Trophoblast cell (in vitro differentiated cells and primary cell): ENCODE results near the gene AJM1.

ENCODE experiments used
- DNase-seq, 2 donors: peaks; one replicate each; pipeline ENCODE4 v3.0.0-alpha.2; 2016
- H2AFZ ChIP-seq: 2 replicates; pipeline ENCODE4 v1.6.1; 2013; ENCODE audit warnings: low read length, moderate library complexity, mild to moderate bottlenecking; ENCODE audit not compliant: insufficient read depth, poor library complexity
- H2AK5ac ChIP-seq: 2 replicates; pipeline ENCODE4 v1.6.1; 2013; ENCODE audit warnings: mild to moderate bottlenecking, low read length
- H2BK120ac ChIP-seq: 2 replicates; pipeline ENCODE4 v1.6.1; 2013; ENCODE audit warnings: low read length, mild to moderate bottlenecking, moderate library complexity; ENCODE audit not compliant: insufficient read depth, poor library complexity
- H2BK12ac ChIP-seq: 2 replicates; pipeline ENCODE4 v1.6.1; 2013; ENCODE audit warnings: mild to moderate bottlenecking, low read length, moderate library complexity
- H2BK5ac ChIP-seq: 2 replicates; pipeline ENCODE4 v1.6.1; 2013; ENCODE audit warnings: low read length, low read depth, moderate library complexity, mild to moderate bottlenecking; ENCODE audit not compliant: poor library complexity
- H3K14ac ChIP-seq: 2 replicates; pipeline ENCODE4 v1.6.1; 2013; ENCODE audit warnings: mild to moderate bottlenecking, low read length
- H3K18ac ChIP-seq: 2 replicates; pipeline ENCODE4 v1.6.1; 2013; ENCODE audit warnings: mild to moderate bottlenecking, low read length
- H3K23ac ChIP-seq: 2 replicates; pipeline ENCODE4 v1.6.1; 2013; ENCODE audit warnings: low read length
- H3K27ac ChIP-seq: 2 replicates; pipeline ENCODE4 v1.5.1; 2013; ENCODE audit warnings: low read depth, mild to moderate bottlenecking, inconsistent platforms, low read length, moderate library complexity
- H3K27me3 ChIP-seq: 2 replicates; pipeline ENCODE4 v1.6.1; 2013; ENCODE audit warnings: inconsistent platforms, mild to moderate bottlenecking, low read length, moderate library complexity; ENCODE audit not compliant: insufficient read depth
- H3K36me3 ChIP-seq, 2 experiments: 1 replicate in 1 of 2; 2 replicates in 1 of 2; pipeline ENCODE4 v1.6.1; 2013; ENCODE audit warnings: low read length in 2 of 2, mild to moderate bottlenecking in 2 of 2, moderate library complexity in 1 of 2; ENCODE audit not compliant: insufficient read depth in 2 of 2, control insufficient read depth in 1 of 2
- H3K4ac ChIP-seq: 2 replicates; pipeline ENCODE4 v1.6.1; 2013; ENCODE audit warnings: low read depth, mild to moderate bottlenecking, low read length, moderate library complexity
- H3K4me1 ChIP-seq, 2 experiments: 1 replicate in 1 of 2; 2 replicates in 1 of 2; pipeline ENCODE4 v1.6.1; 2013; ENCODE audit warnings: low read length in 2 of 2, mild to moderate bottlenecking in 2 of 2, moderate library complexity in 1 of 2; ENCODE audit not compliant: insufficient read depth in 2 of 2, control insufficient read depth in 1 of 2
- H3K4me2 ChIP-seq: 2 replicates; pipeline ENCODE4 v1.6.1; 2013; ENCODE audit warnings: inconsistent platforms, mild to moderate bottlenecking, low read length, moderate library complexity
- H3K4me3 ChIP-seq: 2 replicates; pipeline ENCODE4 v1.5.1; 2013; ENCODE audit warnings: mild to moderate bottlenecking, low read depth, low read length, inconsistent platforms
- H3K79me1 ChIP-seq: one replicate; pipeline ENCODE4 v1.6.1; 2013; ENCODE audit warnings: low read length
- H3K79me2 ChIP-seq: 2 replicates; pipeline ENCODE4 v1.6.1; 2013; ENCODE audit warnings: low read length, mild to moderate bottlenecking; ENCODE audit not compliant: control insufficient read depth, insufficient read depth, poor library complexity
- H3K9ac ChIP-seq: 2 replicates; pipeline ENCODE4 v1.6.1; 2013; ENCODE audit warnings: mild to moderate bottlenecking, low read length
- H3K9me3 ChIP-seq: 2 replicates; pipeline ENCODE4 v1.6.1; 2013; ENCODE audit warnings: low read depth, mild to moderate bottlenecking, control low read depth, inconsistent platforms, low read length; ENCODE audit not compliant: insufficient read depth
- H4K12ac ChIP-seq: 2 replicates; pipeline ENCODE4 v1.6.1; 2013; ENCODE audit warnings: low read depth, mild to moderate bottlenecking, low read length, moderate library complexity
- H4K8ac ChIP-seq: 2 replicates; pipeline ENCODE4 v1.6.1; 2013; ENCODE audit warnings: low read depth, mild to moderate bottlenecking, low read length, moderate library complexity
- H4K91ac ChIP-seq: one replicate; pipeline ENCODE4 v1.6.1; 2013; ENCODE audit warnings: low read depth, mild to moderate bottlenecking, low read length, moderate library complexity
- WGBS: extraction: QIAGEN DNeasy Blood & Tissue Kit; methylation state at CpG from one replicate; pipeline ENCODE4 v1.1.7; 2013; ENCODE audit warnings: missing lambda C conversion rate; ENCODE audit not compliant: insufficient read length, insufficient coverage; ENCODE audit errors: extremely low coverage; 5-methylcytosine and 5-hydroxymethylcytosine counted together

Gene AJM1

GRCh38 chr9:136807281-136808074, 34.8 kb upstream of the AJM1 start, which contains the start of gene RABL6:
RABL6 (plus strand) TSS chr9:136807948; CDS start chr9:136808197, 249 bp downstream.
- H2BK120ac ChIP-seq: peak within 1 kb of the TSS; percentile 80
- DNase-seq: peak; percentile 52 to 80
- peak within 1 kb of the TSS; percentile 87 for H3K4me2 ChIP-seq
- peak within 1 kb of the TSS; percentile 75 for H2AFZ ChIP-seq
- H3K9ac ChIP-seq: peak within 1 kb of the TSS; percentile 88
- peak within 1 kb of the TSS; percentile 84 for H3K4ac ChIP-seq
- H3K36me3 ChIP-seq: peaks cover 16 to 27% of the 10 kb centered on the region in 2 experiments
- H4K12ac ChIP-seq: peak within 1 kb of the TSS; percentile 83
- H3K9me3 ChIP-seq: no peaks in the 10 kb centered on the region
- no peaks in the 10 kb centered on the region for H3K27me3 ChIP-seq
- peak within 1 kb of the TSS; percentile 31 for H2AK5ac ChIP-seq
- peak within 1 kb of the TSS; percentile 88 for H4K91ac ChIP-seq
- H2BK5ac ChIP-seq: peak within 1 kb of the TSS; percentile 76
- peaks cover 17% of the 10 kb centered on the region for H3K79me1 ChIP-seq
- peak within 1 kb of the TSS; percentile 90 for H3K4me3 ChIP-seq
- H2BK12ac ChIP-seq: peak within 1 kb of the TSS; percentile 18
- H3K27ac ChIP-seq: peak within 1 kb of the TSS; percentile 75
- peak within 1 kb of the TSS; percentile 89 for H4K8ac ChIP-seq
- H3K23ac ChIP-seq: no peak within 1 kb of the TSS
- WGBS: no CpG with 5 or more reads among the region's 96 CpGs
- H3K4me1 ChIP-seq: peaks cover 9 to 17% of the 10 kb centered on the region in 2 experiments
- H3K14ac ChIP-seq: peak within 1 kb of the TSS; percentile 78
- H3K18ac ChIP-seq: peak within 1 kb of the TSS; percentile 82
- peaks cover 17% of the 10 kb centered on the region for H3K79me2 ChIP-seq

- H2BK120ac ChIP-seq: peak overlapping the region; percentile 80
Observed at GRCh38 chr9:136808075-136808805, 34.0 kb upstream of the AJM1 start.

GRCh38 chr9:136808806-136809158, 33.5 kb upstream of the AJM1 start:
- Histone ChIP-seq H4K91ac (peak overlapping the region; percentile 88), H2BK120ac (no peak overlapping the region), H3K23ac (no peak overlapping the region), H3K27me3 (no peaks in the 10 kb centered on the region), H3K4ac (peak overlapping the region; percentile 84), H4K12ac (no peak overlapping the region), H3K9ac (peak overlapping the region; percentile 88), H2AFZ (no peak overlapping the region), H2AK5ac (no peak overlapping the region), H3K36me3 (peaks cover 21 to 26% of the 10 kb centered on the region in 2 experiments), H2BK5ac (peak overlapping the region; percentile 17), H4K8ac (no peak overlapping the region), H3K79me2 (peaks cover 17% of the 10 kb centered on the region), H3K4me3 (peak overlapping the region; percentile 90), H3K18ac (no peak overlapping the region), H3K27ac (no peak overlapping the region), H3K4me2 (peak overlapping the region; percentile 87), H3K9me3 (no peaks in the 10 kb centered on the region), H3K14ac (no peak overlapping the region), H3K79me1 (peaks cover 17% of the 10 kb centered on the region), H3K4me1 (peaks cover 9 to 17% of the 10 kb centered on the region in 2 experiments), H2BK12ac (no peak overlapping the region)
- WGBS: no CpG with 5 or more reads among the region's 14 CpGs
- DNase-seq: peak in 1 of 2 donors; percentile 61

More at GRCh38 chr9:136808075-136808805, 34.0 kb upstream of the AJM1 start:
- H3K4me1 ChIP-seq: peaks cover 9 to 17% of the 10 kb centered on the region in 2 experiments
- H2BK5ac ChIP-seq: peak overlapping the region; percentile 76
- no peaks in the 10 kb centered on the region for H3K27me3 ChIP-seq
- peak overlapping the region; percentile 31 for H2AK5ac ChIP-seq
- H4K12ac ChIP-seq: peak overlapping the region; percentile 70
- H4K91ac ChIP-seq: peak overlapping the region; percentile 88
- H3K36me3 ChIP-seq: peaks cover 21 to 31% of the 10 kb centered on the region in 2 experiments
- peak overlapping the region; percentile 75 for H3K27ac ChIP-seq
- DNase-seq: peak in 1 of 2 donors; percentile 34
- H3K23ac ChIP-seq: no peak overlapping the region
- peak overlapping the region; percentile 78 for H3K14ac ChIP-seq
- no peaks in the 10 kb centered on the region for H3K9me3 ChIP-seq
- WGBS: no CpG with 5 or more reads among the region's 93 CpGs
- peak overlapping the region; percentile 88 for H3K9ac ChIP-seq
- H3K4ac ChIP-seq: peak overlapping the region; percentile 84
- peak overlapping the region; percentile 90 for H3K4me3 ChIP-seq
- peak overlapping the region; percentile 87 for H3K4me2 ChIP-seq
- peak overlapping the region; percentile 18 for H2BK12ac ChIP-seq
- peak overlapping the region; percentile 85 for H4K8ac ChIP-seq
- peaks cover 17% of the 10 kb centered on the region for H3K79me1 ChIP-seq
- H3K79me2 ChIP-seq: peaks cover 17% of the 10 kb centered on the region
- peak overlapping the region; percentile 75 for H2AFZ ChIP-seq
- H3K18ac ChIP-seq: peak overlapping the region; percentile 82

GRCh38 chr9:136814725-136815421, 27.4 kb upstream of the AJM1 start:
- H3K9me3 ChIP-seq: no peaks in the 10 kb centered on the region
- no peak overlapping the region for H3K4me2 ChIP-seq
- H2AK5ac ChIP-seq: no peak overlapping the region
- H3K79me1 ChIP-seq: no peaks in the 10 kb centered on the region
- H3K27me3 ChIP-seq: no peaks in the 10 kb centered on the region
- no peak overlapping the region for H4K8ac ChIP-seq
- H4K12ac ChIP-seq: no peak overlapping the region
- peaks cover 0 to 2% of the 10 kb centered on the region in 2 experiments for H3K4me1 ChIP-seq
- peaks cover 25 to 30% of the 10 kb centered on the region in 2 experiments for H3K36me3 ChIP-seq
- 100% methylated on average over 3 of the region's 13 CpGs for WGBS
- no peak overlapping the region for H2AFZ ChIP-seq
- H2BK12ac ChIP-seq: no peak overlapping the region
- H3K4me3 ChIP-seq: no peak overlapping the region
- H3K23ac ChIP-seq: no peak overlapping the region
- DNase-seq: no peak
- H4K91ac ChIP-seq: no peak overlapping the region
- no peak overlapping the region for H2BK5ac ChIP-seq
- H3K18ac ChIP-seq: no peak overlapping the region
- H3K79me2 ChIP-seq: peaks cover 1% of the 10 kb centered on the region
- no peak overlapping the region for H3K9ac ChIP-seq
- peak overlapping the region; percentile 1 for H3K4ac ChIP-seq
- no peak overlapping the region for H2BK120ac ChIP-seq
- no peak overlapping the region for H3K27ac ChIP-seq
- no peak overlapping the region for H3K14ac ChIP-seq
